GM12872 (cell line): ENCODE data around the gene DDAH1.

Source experiments
- TF ChIP-seq, protein P1 (sequence below): IDR thresholded peaks from 3 replicates; pipeline ENCODE4 v1.5.1; 2011; ENCODE audit warnings: low read depth, mild to moderate bottlenecking, low read length, moderate library complexity; ENCODE audit not compliant: insufficient read depth

Gene DDAH1

DNA sequence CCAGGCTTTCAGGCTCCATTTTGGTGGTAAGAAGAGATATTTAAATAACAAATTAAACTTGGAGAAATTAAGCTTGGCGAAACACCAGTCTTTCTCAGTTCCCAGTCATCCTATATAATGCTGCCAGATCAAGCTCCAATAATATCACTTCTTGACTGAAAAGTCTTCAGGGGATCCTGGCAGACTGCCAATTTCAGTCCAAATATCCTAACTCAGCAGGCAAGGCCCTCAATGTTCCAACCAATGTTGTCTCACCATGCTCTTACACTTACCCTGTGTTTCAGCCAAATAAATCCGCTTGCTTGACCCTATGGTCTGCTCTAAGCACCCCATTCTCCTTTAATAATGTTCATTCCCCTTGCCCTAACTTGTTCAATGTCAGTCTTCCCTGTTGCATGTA is 148.6 kb downstream of the DDAH1 start:
- TF ChIP-seq, protein P1, sequence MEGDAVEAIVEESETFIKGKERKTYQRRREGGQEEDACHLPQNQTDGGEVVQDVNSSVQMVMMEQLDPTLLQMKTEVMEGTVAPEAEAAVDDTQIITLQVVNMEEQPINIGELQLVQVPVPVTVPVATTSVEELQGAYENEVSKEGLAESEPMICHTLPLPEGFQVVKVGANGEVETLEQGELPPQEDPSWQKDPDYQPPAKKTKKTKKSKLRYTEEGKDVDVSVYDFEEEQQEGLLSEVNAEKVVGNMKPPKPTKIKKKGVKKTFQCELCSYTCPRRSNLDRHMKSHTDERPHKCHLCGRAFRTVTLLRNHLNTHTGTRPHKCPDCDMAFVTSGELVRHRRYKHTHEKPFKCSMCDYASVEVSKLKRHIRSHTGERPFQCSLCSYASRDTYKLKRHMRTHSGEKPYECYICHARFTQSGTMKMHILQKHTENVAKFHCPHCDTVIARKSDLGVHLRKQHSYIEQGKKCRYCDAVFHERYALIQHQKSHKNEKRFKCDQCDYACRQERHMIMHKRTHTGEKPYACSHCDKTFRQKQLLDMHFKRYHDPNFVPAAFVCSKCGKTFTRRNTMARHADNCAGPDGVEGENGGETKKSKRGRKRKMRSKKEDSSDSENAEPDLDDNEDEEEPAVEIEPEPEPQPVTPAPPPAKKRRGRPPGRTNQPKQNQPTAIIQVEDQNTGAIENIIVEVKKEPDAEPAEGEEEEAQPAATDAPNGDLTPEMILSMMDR, result no peak

DNA sequence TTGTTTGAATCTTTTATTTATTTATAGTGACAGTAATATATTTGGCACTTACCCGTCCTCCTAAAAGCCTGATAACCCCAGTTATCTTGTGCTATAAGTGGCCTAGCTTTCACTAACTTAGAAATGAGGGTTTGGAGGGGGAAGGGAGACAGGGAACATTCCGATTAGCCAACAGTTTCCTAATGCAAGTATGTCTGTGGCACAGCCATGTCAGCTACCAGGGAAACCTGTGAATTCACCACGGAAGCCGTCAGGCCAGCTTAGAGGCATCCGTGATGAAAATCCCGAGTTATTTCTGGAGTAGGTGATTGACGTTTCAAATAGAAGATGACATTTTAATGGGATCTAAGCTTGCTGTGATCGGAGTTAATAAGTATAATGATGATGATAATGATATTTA is 149.2 kb downstream of the DDAH1 start:
- TF ChIP-seq, protein P1, result no peak

DNA sequence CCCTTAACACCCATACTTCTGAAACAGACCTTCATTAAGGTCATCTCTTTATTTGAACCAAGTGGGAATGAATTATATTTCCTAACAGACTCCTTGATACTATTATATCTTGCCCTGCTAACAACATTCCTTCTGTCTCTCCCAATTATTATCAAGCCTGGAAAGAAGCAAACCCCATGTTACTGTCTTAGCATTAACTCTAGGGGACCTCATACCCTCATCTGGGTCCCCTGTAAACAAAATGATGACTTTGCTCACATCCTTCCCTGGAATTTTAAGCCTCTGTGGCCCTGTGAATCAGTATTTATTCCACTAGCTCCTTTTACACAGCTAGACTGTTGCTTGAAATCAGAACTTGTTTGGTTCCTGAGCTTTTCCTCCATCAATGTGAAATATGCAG is 150.2 kb downstream of the DDAH1 start:
- TF ChIP-seq, protein P1, result no peak

DNA sequence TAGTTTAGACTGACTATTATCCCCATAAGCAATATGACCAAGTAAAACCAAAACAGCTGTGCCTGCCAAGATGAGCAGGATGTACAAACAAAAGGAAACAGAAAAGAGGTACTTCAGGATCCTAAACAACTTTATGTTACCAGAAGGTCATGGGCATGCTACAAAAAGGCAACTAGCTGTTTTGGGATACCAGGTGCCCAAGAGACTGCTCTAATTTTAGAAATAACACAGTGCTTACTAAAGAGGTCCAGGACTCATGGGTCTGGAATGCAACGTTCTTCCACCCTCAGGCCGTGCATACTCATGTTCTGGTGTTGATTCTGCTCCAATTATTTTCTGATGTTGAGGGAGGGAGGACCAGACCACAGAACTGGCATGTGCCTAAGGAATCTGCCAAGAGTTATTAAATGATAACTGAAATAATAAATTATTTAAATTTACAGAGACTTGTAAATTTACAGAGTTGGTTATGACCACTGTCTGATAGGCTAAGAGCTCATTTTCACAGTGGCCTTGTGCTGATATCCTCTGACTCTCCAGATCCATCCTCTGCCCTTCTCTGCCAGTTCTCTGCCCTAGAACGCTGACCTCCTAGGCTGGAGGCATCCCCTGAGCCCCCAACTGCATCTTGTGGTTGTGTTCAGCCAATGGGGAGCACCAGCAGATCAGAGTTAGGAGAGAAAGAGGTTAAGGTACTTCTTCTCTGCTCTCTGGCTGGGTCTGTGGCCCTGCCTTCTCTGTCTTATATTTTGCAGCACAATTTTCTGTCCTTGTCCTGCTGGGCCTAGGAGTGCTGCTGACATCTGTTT is 150.9 kb downstream of the DDAH1 start:
- TF ChIP-seq, protein P1, result no peak

- TF ChIP-seq, protein P1, result no peak
These were observed 153.1 kb downstream of the DDAH1 start for GRCh38 chr1:85311818-85312217.

GRCh38 chr1:85308833-85309350 is 156.1 kb downstream of the DDAH1 start:
- TF ChIP-seq, protein P1, result no peak

- TF ChIP-seq, protein P1, result peak; percentile 88
These were observed 156.7 kb downstream of the DDAH1 start for GRCh38 chr1:85307987-85308832.
